WI38 (cell line): Measurements from ENCODE around the gene PDZRN3.

Source experiments
- H3K4me3 ChIP-seq: 2 replicates; pipeline ENCODE4 v1.5.1; 2011; ENCODE audit warnings: low read depth, mild to moderate bottlenecking, control low read depth, low read length
- CTCF ChIP-seq: IDR thresholded peaks from 2 replicates; pipeline ENCODE4 v1.5.1; 2012; ENCODE audit warnings: low read depth, mild to moderate bottlenecking, control low read depth, low read length

PDZRN3 gene

DNA sequence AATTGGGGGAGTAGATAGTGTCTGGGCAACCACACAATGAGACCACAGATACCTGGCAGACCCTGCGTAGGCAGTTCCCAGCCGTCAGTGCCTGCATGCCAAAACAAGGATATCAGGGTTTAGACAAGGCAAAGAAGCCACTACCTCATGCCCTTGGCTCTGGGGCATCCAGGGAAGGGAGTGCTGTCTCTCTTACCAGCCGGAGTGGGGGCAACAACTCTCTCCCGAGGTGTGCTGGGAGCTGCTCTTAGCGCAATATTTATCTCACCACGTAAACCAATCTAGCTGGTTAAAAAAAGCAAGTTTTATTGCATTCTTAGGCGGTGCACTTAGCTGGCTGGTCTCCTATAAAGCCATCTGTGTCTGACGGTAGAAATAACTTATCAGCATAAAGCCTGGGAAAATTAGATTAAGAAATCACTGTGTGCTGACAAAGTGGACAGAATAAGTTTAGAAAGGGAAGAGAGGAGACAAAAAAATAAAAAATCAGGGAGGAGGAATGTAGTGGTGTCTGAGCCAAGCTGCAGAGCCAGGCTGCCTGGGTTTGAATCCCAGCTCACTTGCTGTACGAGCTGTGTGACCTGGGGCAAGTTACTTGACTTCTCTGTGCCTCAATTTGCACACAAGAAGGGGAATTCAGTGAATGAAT, 273.2 kb downstream of the PDZRN3 start:
- no peak overlapping the region for H3K4me3 ChIP-seq
- no peak for TF ChIP-seq CTCF

DNA sequence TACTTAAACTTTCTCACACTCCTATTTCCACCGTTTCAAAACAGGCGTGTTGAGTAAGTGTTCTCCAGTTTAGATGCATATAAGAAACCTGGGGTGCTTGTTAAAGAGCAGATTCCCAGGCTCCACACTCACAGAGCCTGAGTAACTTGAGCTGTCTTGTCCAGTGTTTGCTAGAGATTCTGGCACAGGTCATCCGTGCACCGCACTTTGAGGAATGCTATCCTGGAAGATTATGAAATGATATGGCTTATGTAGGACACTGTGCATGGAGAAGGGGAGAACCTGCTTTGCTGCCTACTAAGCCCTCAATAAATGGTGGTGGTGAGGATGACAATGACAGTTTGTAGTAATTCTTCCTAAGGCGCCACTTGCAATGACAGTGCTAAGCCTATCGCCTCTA, 273.7 kb downstream of the PDZRN3 start:
- H3K4me3 ChIP-seq: no peak overlapping the region
- TF ChIP-seq CTCF: no peak

- no peak overlapping the region for H3K4me3 ChIP-seq
- no peak for TF ChIP-seq CTCF
Observed at GRCh38 chr3:73349657-73350056, 275.1 kb downstream of the PDZRN3 start.

DNA sequence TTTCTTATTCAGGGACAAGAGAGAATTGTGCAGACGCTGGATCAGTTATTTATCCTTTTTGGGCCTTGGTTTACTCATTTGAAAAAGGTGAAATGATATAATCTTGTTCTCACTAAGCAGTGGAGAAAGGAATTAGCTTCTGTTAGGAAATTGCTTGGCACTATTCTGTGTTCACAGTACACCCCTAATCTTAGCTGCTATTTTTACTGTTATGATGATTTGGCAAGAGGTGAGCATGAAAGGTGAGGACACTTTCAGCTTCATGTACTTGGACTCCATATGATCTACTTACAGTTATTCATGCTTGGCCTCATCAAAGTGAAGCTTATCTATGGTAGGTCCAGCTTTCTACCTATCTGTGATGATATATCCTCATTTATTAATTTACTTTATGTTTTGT, 282.7 kb downstream of the PDZRN3 start:
- no peak overlapping the region for H3K4me3 ChIP-seq
- TF ChIP-seq CTCF: no peak

GRCh38 chr3:73341272-73341935, 283.3 kb downstream of the PDZRN3 start:
- no peak overlapping the region for H3K4me3 ChIP-seq
- no peak for TF ChIP-seq CTCF

GRCh38 chr3:73332558-73332957, 292.2 kb downstream of the PDZRN3 start:
- no peak overlapping the region for H3K4me3 ChIP-seq
- TF ChIP-seq CTCF: no peak
